OCI-LY7 (cell line): ENCODE measurements around the gene PLPPR3. TPM values are rescaled to one million over a fixed set of nuclear protein-coding genes. Genes with fewer than 3 reads are reported as not detected.
A peak's percentile ranks its signal among the peaks of the same experiment; 100 is the strongest.

ENCODE experiments used
- BruUV-seq: library from RNA; stranded (reverse); fragments of 400-500 nt; replicated peaks from 2 replicates; lab custom pipeline; 2021; lab: Mats Ljungman, UMichigan
- CTCF ChIA-PET: fragments of 300-600 bp; sonication (Branson Sonifier 250); formaldehyde crosslinking; loops from one replicate; lab custom pipeline; 2022; ENCODE audit warnings: antibody characterized with exemption; ENCODE audit not compliant: unreplicated experiment; lab: Charles Lee
- POLR2A ChIA-PET: fragments of 300-600 bp; sonication (Branson Sonifier 250); formaldehyde crosslinking; loops from one replicate; lab custom pipeline; 2022; ENCODE audit warnings: antibody characterized with exemption; lab: Charles Lee
- DNase-seq: peaks from one replicate; pipeline ENCODE4 v3.0.0-alpha.2; 2015; ENCODE audit warnings: low spot score
- H2AFZ ChIP-seq: fragments of 200-600 bp; sonication (generic), shearing (Covaris generic); 2 replicates; pipeline ENCODE4 v1.6.1; 2014; ENCODE audit warnings: mild to moderate bottlenecking, antibody characterized with exemption, low read length, moderate library complexity
- H3K27ac ChIP-seq: fragments of 200-600 bp; sonication (generic); 2 replicates; pipeline ENCODE4 v1.5.1; 2014; ENCODE audit warnings: mixed run types, low read depth, mild to moderate bottlenecking, moderate library complexity, low read length, inconsistent platforms; ENCODE audit not compliant: poor library complexity, severe bottlenecking
- H3K36me3 ChIP-seq: fragments of 200-600 bp; sonication (generic); 2 replicates; pipeline ENCODE4 v1.6.1; 2014; ENCODE audit warnings: mild to moderate bottlenecking, antibody characterized with exemption, low read length, moderate library complexity, mixed read lengths; ENCODE audit not compliant: insufficient read depth
- H3K4me1 ChIP-seq: fragments of 200-600 bp; sonication (generic); 2 replicates; pipeline ENCODE4 v1.5.1; 2014; ENCODE audit warnings: mild to moderate bottlenecking, low read length; ENCODE audit not compliant: insufficient read depth, poor library complexity, severe bottlenecking
- H3K4me2 ChIP-seq: fragments of 200-600 bp; sonication (generic); 2 replicates; pipeline ENCODE4 v1.6.1; 2014; ENCODE audit warnings: mild to moderate bottlenecking, low read length
- H3K4me3 ChIP-seq: fragments of 200-600 bp; sonication (generic); 2 replicates; pipeline ENCODE4 v1.5.1; 2014; ENCODE audit warnings: mild to moderate bottlenecking, low read depth, low read length; ENCODE audit not compliant: poor library complexity, severe bottlenecking
- H3K79me2 ChIP-seq: fragments of 200-600 bp; sonication (generic); 2 replicates; pipeline ENCODE4 v1.6.1; 2016; ENCODE audit warnings: low read depth, mild to moderate bottlenecking, low read length, moderate library complexity, mixed read lengths; ENCODE audit not compliant: insufficient read depth
- H3K9me2 ChIP-seq: fragments of 200-600 bp; sonication (generic); 2 replicates; pipeline ENCODE4 v1.6.1; 2016; ENCODE audit warnings: mild to moderate bottlenecking, low read length, mixed read lengths; ENCODE audit not compliant: insufficient read depth
- H3K9me3 ChIP-seq: fragments of 200-600 bp; sonication (generic); 2 replicates; pipeline ENCODE4 v1.6.1; 2014; ENCODE audit warnings: mild to moderate bottlenecking, mixed run types, low read length, mixed read lengths
- H4K20me1 ChIP-seq: fragments of 200-600 bp; sonication (generic); 2 replicates; pipeline ENCODE4 v1.6.1; 2014; ENCODE audit warnings: mild to moderate bottlenecking, antibody characterized with exemption, low read length, moderate library complexity, mixed read lengths; ENCODE audit not compliant: insufficient read depth
- CTCF ChIP-seq: fragments of 200-600 bp; sonication (generic); conservative IDR thresholded peaks from 2 replicates; pipeline ENCODE4 v1.5.1; 2014; ENCODE audit warnings: mild to moderate bottlenecking, antibody characterized with exemption, low read length, moderate library complexity, mixed read lengths
- EZH2phosphoT487 ChIP-seq: fragments of 200-600 bp; sonication (generic); IDR thresholded peaks from 2 replicates; pipeline ENCODE4 v1.6.1; 2018; ENCODE audit warnings: low read depth, borderline replicate concordance, mild to moderate bottlenecking, mixed run types, antibody characterized with exemption, low read length, moderate library complexity, mixed read lengths
- intact Hi-C: fragments of 100-400 bp; cut with micrococcal nuclease; formaldehyde crosslinking; loops from one replicate; pipeline ENCODE4 v1.10.0; 2022; ENCODE audit not compliant: unreplicated experiment
- total RNA-seq, 2 experiments: library from RNA; depleted of rRNA in 1 of 2; stranded (reverse); fragments of >200 nt in 1 of 2; shearing (Covaris generic) in 1 of 2; gene quantifications; 2 replicates each; pipeline ENCODE4 v1.2.3, GENCODE V29; 2014 to 2022

PLPPR3 gene
- total RNA-seq, 2 experiments from 2014 or later, result not detected

GRCh38 chr19:845707-846521 lies 24.2 kb upstream of the PLPPR3 start:
- intact Hi-C loops, result no loop called here
- Histone ChIP-seq H3K9me2 (no peaks in the 10 kb centered on the region), H3K36me3 (no peaks in the 10 kb centered on the region), H3K27ac (no peak overlapping the region), H3K4me1 (peaks cover 13% of the 10 kb centered on the region), H3K4me3 (no peak overlapping the region), H2AFZ (no peak overlapping the region), H4K20me1 (no peaks in the 10 kb centered on the region; the same call in 1 of the 2 replicates), H3K4me2 (0 out of 2 replicates have a peak overlapping the region, but pooled peaks have one; percentile 37), H3K9me3 (no peaks in the 10 kb centered on the region), H3K79me2 (no peaks in the 10 kb centered on the region)
- ChIA-PET POLR2A (no interaction called here), CTCF (no interaction called here)
- DNase-seq, result no peak
- BruUV-seq, result no TSS peak
- TF ChIP-seq CTCF, result no peak
- TF ChIP-seq EZH2phosphoT487, result no peak

- Histone ChIP-seq H3K4me3 (no peak overlapping the region), H3K4me2 (no peak overlapping the region), H3K27ac (no peak overlapping the region), H3K4me1 (peaks cover 13% of the 10 kb centered on the region), H2AFZ (no peak overlapping the region), H3K9me3 (no peaks in the 10 kb centered on the region), H3K79me2 (no peaks in the 10 kb centered on the region), H3K36me3 (no peaks in the 10 kb centered on the region), H4K20me1 (no peaks in the 10 kb centered on the region), H3K9me2 (no peaks in the 10 kb centered on the region)
- CTCF ChIA-PET, result no interaction called here
- no peak for DNase-seq
- intact Hi-C loops, result no loop called here
- POLR2A ChIA-PET, result no interaction called here
- no peak for TF ChIP-seq EZH2phosphoT487
- no peak for TF ChIP-seq CTCF
- BruUV-seq, result no TSS peak
Observed at GRCh38 chr19:844546-844971, 22.8 kb upstream of the PLPPR3 start.
